Right lobe of liver (tissue), 6 donors: ENCODE results near the gene LY6G6C. TPM values are rescaled to one million over a fixed set of nuclear protein-coding genes. Genes with fewer than 3 reads are reported as not detected.

ENCODE experiments used
- ATAC-seq, 4 donors: fragments of 200-7000 bp; cut with Tn5 transposase; one replicate each; pipeline ENCODE4 v1.9.1; 2020; ENCODE audit warnings: mild to moderate bottlenecking in 4 of 4, moderate library complexity in 4 of 4
- DNase-seq, 3 donors: peaks; one replicate each; pipeline ENCODE4 v3.0.0-alpha.2; 2020
- H3K27ac ChIP-seq, 3 donors: fragments of 200-600 bp; one replicate each; pipeline ENCODE4 v1.8.0; 2022
- H3K27me3 ChIP-seq, 2 donors: fragments of 200-600 bp; one replicate each; pipeline ENCODE4 v1.8.0; 2022
- H3K36me3 ChIP-seq, 4 donors: fragments of 200-600 bp; sonication (generic) in 1 of 4; one replicate each; pipeline versions ENCODE4 v1.5.1 to v1.8.0; 2017 to 2022; ENCODE audit warnings: control low read depth in 1 of 4
- H3K4me1 ChIP-seq, 4 donors: fragments of 200-600 bp; sonication (generic) in 1 of 4; one replicate each; pipeline versions ENCODE4 v1.5.1 to v1.8.0; 2017 to 2022; ENCODE audit warnings: control low read depth in 1 of 4
- H3K4me3 ChIP-seq, 3 donors: fragments of 200-600 bp; one replicate each; pipeline ENCODE4 v1.8.0; 2022
- H3K9me3 ChIP-seq, 4 donors: fragments of 200-600 bp; sonication (generic) in 1 of 4; one replicate each; pipeline versions ENCODE4 v1.5.1 to v1.8.0; 2017 to 2022; ENCODE audit warnings: control low read depth in 1 of 4
- POLR2A ChIP-seq: fragments of 450-650 bp; IDR thresholded peaks from one replicate; pipeline ENCODE4 v1.6.1; 2017; ENCODE audit warnings: antibody characterized with exemption, mild to moderate bottlenecking
- WGBS: methylation state at CpG from one replicate; pipeline ENCODE4 v1.1.6; 2018; ENCODE audit warnings: low coverage, low lambda C conversion rate; ENCODE audit not compliant: insufficient coverage; ENCODE audit errors: missing lambda C conversion rate; 5-methylcytosine and 5-hydroxymethylcytosine counted together
- intact Hi-C, 2 donors: fragments of 100-400 bp; cut with DNase I; formaldehyde crosslinking; loops; one replicate each; pipeline versions ENCODE4 v1.11.2 to v1.14.1; 2022
- total RNA-seq, 6 experiments: library from RNA; depleted of rRNA in 2 of 6; stranded (reverse); fragments of >200 nt in 2 of 6; fragmentation: NEBNext Ultra II Directional in 3 of 6; extraction: Animal tissue kit (Norgen Biotek cat#: 25700) in 3 of 6; gene quantifications; one replicate each; pipeline versions ENCODE4 v1.1.0 to v1.2.4, GENCODE V29; 2016 to 2023
- TF ChIP-seq, protein P1 (sequence below), 4 donors: fragments of 200-600 bp in 3 of 4; fragments of 450-650 bp in 1 of 4; IDR thresholded peaks; one replicate each; pipeline versions ENCODE4 v1.5.1 to v1.8.0; 2016 to 2022; ENCODE audit warnings: antibody characterized with exemption in 4 of 4, mild to moderate bottlenecking in 2 of 4
- donor health status: DM: no; HTN: yes; CAD: no.
- donor health status: DM: no; HTN: no; CAD: no.
- donor health status: DM: no; HTN: no; CAD: no.
- donor health status: DM: no; HTN: yes; CAD: no.
- donor health status: DM: no; HTN: yes; CAD: no.

Gene LY6G6C
- total RNA-seq, 6 experiments from 2014 or later, result not detected

DNA sequence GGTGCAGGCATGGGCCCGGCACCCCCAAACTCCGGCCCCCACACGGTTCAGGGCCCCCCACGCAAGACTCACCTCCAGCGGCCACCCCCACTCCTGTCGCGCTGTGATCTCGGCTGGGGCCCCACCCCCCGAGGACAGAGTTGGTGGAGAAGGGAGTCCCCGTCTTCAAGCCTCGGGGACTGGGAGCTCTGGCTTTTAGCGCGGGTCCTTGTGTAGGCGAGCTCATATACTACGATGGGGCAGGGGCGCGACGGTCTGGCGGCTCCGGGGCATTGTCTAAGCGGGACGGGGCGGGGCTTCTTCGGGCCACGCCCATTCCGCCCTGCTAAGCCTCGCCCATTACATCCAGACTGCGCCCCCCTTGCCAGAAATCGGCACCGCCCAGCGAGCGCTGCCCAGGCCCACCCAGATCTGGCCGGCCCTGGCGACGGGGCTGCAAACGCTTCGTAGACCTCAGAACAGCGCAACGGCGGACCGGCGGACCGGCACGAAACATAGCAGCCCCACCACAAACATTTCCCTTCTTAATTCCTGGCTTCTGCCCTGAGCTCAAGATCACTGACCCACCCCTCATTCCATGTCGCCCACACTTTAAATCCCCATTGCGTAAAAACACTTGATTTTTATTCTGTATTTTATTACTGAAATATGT, 8.6 kb upstream of the LY6G6C start:
- peaks cover 8 to 39% (median 15%) of the 10 kb centered on the region in 4 donors for H3K36me3 ChIP-seq
- peak; percentile 43 for TF ChIP-seq POLR2A
- TF ChIP-seq, protein P1, sequence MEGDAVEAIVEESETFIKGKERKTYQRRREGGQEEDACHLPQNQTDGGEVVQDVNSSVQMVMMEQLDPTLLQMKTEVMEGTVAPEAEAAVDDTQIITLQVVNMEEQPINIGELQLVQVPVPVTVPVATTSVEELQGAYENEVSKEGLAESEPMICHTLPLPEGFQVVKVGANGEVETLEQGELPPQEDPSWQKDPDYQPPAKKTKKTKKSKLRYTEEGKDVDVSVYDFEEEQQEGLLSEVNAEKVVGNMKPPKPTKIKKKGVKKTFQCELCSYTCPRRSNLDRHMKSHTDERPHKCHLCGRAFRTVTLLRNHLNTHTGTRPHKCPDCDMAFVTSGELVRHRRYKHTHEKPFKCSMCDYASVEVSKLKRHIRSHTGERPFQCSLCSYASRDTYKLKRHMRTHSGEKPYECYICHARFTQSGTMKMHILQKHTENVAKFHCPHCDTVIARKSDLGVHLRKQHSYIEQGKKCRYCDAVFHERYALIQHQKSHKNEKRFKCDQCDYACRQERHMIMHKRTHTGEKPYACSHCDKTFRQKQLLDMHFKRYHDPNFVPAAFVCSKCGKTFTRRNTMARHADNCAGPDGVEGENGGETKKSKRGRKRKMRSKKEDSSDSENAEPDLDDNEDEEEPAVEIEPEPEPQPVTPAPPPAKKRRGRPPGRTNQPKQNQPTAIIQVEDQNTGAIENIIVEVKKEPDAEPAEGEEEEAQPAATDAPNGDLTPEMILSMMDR (IDR thresholded peaks at IDR 0.05), result no peak
- WGBS, result 15% methylated on average over 14 of the region's 46 CpGs
- intact Hi-C loops, result no loop called here
- DNase-seq (peak; percentile 84 to 89 (median 86)), ATAC-seq (peak; percentile 70 to 79 (median 76))
- no peaks in the 10 kb centered on the region for H3K9me3 ChIP-seq
- peak overlapping the region; percentile 81 to 85 (median 83) for H3K27ac ChIP-seq
- H3K27me3 ChIP-seq, result no peaks in the 10 kb centered on the region
- peak overlapping the region; percentile 53 to 81 (median 68) for H3K4me3 ChIP-seq
- H3K4me1 ChIP-seq, result peaks cover 0 to 10% (median 2%) of the 10 kb centered on the region in 4 donors

DNA sequence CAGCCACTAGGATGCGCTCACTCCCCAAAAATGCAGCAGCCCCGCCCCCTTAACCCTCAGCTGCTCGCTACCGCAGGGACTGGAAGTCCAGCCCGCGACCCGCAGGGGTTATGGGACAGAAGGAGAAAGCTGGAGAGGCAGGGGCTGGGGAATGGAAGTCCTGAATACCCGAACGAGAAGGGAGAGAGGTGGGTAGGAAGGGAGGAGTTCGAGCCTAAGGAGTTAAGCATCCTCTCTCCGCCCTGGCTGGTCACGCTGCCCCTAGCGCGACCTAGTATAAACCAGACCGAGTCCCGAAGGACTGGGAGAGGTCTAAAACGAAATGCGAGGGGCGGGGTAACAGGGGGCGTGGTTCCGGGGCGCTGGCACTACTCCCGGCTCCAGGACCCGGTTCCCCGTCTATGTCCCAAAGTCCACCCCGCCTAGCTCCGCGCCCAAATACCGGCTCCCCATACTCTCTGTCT, 8.0 kb upstream of the LY6G6C start:
- Histone ChIP-seq H3K4me1 (peaks cover 0 to 9% (median 2%) of the 10 kb centered on the region in 4 donors), H3K4me3 (peak overlapping the region; percentile 53 to 81 (median 68)), H3K36me3 (peaks cover 8 to 39% (median 15%) of the 10 kb centered on the region in 4 donors), H3K9me3 (no peaks in the 10 kb centered on the region), H3K27me3 (no peaks in the 10 kb centered on the region), H3K27ac (peak overlapping the region; percentile 81 to 85 (median 83))
- TF ChIP-seq POLR2A, result peak; percentile 64
- TF ChIP-seq, protein P1 (IDR thresholded peaks at IDR 0.05), result peak; percentile 53 to 70 (median 64)
- ATAC-seq (peak; percentile 85 to 89 (median 88)), DNase-seq (peak; percentile 91 to 95 (median 93))
- WGBS, result 0% methylated on average over 4 of the region's 29 CpGs
- intact Hi-C loops, result no loop called here

DNA sequence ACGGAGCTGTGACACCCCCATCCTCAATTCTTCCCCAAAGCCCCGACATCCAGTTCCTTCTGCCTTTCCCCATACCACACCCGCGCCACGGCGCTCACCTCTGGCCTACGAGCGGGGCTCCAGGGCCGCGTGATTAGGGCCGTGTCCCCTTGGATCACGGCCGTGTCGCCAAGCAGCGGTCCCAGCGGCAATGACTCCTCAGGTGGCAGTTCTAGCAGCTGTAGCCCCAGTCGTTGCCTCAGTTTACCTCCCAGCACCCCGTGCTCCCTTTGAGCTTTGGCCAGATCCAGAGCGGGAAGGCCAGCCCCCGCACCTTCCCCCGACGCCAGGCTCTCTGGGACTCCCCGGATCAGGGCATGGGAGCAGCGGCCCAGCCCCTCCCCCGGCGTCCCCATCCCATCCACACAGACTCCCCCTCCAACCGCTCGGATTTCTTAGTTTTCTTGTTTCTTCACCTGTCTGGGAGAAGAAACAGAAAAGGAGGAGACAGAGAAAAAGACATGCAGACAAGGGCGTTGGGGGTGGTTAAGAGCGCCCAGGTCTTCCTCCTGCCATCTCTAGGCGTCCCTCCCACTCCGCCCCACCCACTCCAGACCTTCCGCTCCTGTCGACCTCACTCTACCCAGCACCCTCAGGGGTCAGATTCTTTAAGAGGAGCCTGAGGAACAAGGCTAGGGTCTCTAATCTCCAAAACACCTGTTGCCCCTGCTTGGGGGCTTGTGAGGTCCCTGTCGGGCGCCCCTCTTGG, 7.4 kb upstream of the LY6G6C start, which contains the start of gene DDAH2:
DDAH2 (minus strand) TSS at position 533 of the 748 bp plus-strand sequence; CDS start at position 395, 138 bp downstream.
- Histone ChIP-seq H3K36me3 (peaks cover 8 to 38% (median 15%) of the 10 kb centered on the region in 4 donors), H3K27me3 (no peaks in the 10 kb centered on the region), H3K4me3 (peak within 1 kb of the TSS; percentile 53 to 81 (median 68)), H3K4me1 (peaks cover 0 to 9% (median 2%) of the 10 kb centered on the region in 4 donors), H3K27ac (peak within 1 kb of the TSS; percentile 81 to 85 (median 83)), H3K9me3 (no peaks in the 10 kb centered on the region)
- 20% methylated on average over 29 of the region's 36 CpGs for WGBS
- intact Hi-C loops, result no loop called here
- TF ChIP-seq, protein P1 (IDR thresholded peaks at IDR 0.05), result no peak
- TF ChIP-seq POLR2A, result no peak
- peak in 2 of 3 donors; percentile 46 to 58 for DNase-seq
- peak; percentile 12 to 30 (median 22) for ATAC-seq

DNA sequence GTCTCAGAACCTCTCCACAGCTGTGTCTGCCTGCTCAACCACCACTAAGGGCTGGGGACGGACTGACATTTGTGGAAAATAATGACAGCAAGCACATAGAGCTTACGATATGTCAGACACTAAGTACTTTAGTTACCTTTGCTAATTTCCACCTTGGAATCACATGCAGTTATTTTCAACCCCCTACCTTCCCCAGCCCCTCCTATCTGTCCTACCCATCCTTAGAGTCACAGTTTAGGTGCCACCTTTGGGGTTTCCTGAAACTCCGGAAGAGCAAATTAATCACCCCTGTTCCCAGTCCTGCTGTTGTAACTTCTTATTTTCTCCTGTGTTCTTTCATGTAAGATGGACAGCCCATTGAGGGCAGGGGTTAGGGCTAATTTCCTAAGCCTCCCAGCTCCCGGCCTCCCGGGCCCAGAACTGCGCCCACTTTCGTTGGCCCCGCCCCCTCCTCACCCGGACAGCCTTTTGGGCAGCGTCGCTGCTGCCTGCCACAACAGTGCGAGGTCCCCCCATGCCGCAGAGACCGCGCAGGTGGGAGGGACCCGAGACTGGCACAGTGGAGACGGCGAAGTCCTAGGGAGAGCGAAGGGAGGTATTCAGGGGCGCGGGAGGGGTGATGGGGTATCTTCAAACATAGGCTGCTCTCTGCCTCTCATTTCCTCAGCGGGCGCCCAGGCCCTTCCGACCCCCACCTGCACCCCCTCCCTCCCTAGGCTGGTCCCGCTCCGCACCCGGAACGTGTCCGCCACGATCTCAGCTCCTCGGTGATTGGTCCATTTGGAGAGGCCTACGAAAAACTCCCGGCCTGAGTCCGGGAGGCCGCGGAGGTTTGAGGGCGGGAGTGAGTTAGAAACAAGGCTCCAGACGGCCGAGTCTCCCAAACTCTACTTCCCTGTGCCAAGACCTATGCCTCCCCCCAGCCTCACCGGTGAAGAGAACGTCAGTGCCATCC, 6.4 kb upstream of the LY6G6C start:
- WGBS, result 72% methylated on average over 14 of the region's 41 CpGs
- intact Hi-C loops, result no loop called here
- H3K27ac ChIP-seq, result peak overlapping the region in 2 of 3 donors; percentile 83 to 85
- no peak for ATAC-seq
- H3K4me3 ChIP-seq, result peak overlapping the region in 2 of 3 donors; percentile 68 to 81
- TF ChIP-seq, protein P1 (IDR thresholded peaks at IDR 0.05), result no peak
- peak; percentile 15 for TF ChIP-seq POLR2A
- H3K4me1 ChIP-seq, result peaks cover 0 to 9% (median 2%) of the 10 kb centered on the region in 4 donors
- peaks cover 3 to 29% (median 10%) of the 10 kb centered on the region in 4 donors for H3K36me3 ChIP-seq
- no peaks in the 10 kb centered on the region for H3K9me3 ChIP-seq
- peak in 2 of 3 donors; percentile 41 to 55 for DNase-seq
- H3K27me3 ChIP-seq, result no peaks in the 10 kb centered on the region
